NCI-H2029 treated with DMSO at 0.1 percent for 48 hours (cell line): ENCODE measurements around the gene CAPN9.
A peak's percentile ranks its signal among the peaks of the same experiment; 100 is the strongest.
"Not testable (repeated sequence)": the region's sequence is repeated elsewhere in the genome, so short reads cannot be mapped to it uniquely, and the experiment has no call there.

Experiments used
- DNase-seq: peaks from one replicate; lab custom pipeline; 2025; lab: John Stamatoyannopoulos, UW

CAPN9 gene

DNA sequence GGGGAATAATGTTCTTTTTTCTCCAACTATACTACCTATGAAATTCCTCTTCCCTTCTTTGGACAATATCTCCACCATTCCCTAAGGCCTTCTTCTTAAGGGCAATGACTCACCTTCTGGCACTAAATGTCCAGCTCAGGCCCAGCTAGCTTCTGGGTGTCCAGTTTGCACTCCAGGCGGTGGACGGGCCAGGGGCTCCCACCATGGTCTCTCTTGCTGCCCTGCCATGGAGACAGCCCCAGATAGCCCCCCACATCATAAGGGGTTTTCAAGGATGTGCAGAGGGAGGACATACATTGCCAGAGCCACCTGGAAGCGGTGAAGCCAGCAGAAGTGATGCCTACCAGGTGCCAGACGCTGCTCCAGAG is 77.3 kb downstream of the CAPN9 start:
- DNase-seq = no peak

DNA sequence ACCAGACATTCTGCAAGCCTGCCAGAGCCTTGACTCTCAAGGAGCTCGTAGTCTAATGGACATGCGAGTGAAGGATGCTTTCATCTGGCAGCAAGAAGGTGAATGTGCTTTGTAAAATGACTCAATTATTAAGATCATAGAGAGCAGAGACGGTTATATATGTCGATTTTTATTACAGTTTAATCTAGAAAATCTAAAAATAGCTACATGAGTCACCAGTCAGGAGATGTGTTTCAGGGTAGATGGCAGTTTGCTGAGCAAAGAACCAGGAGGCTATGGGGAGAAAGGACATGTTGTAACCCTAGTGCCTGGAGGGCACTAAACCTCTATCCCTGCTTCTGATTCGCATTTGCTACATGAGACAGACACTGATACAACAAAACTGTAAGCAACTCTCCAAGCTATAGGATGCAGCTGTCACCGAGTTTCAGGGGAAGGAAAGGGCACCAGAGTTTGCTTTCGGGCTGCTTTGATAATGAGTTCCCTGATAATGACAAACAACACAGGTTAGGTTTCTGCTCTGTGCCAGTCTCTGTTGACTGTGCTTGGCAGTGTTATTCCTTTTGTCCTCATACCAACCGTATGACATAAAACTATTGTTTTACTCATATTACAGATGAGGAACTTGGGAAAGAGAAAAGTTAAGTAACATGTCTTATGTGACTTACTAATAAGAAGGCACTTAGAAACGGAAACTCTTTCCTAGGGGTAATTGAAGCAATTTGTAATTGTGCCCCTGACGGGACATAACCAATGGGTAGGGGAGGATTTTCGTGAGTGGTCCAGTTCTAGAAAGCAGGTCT is 77.9 kb downstream of the CAPN9 start:
- no peak for DNase-seq

DNA sequence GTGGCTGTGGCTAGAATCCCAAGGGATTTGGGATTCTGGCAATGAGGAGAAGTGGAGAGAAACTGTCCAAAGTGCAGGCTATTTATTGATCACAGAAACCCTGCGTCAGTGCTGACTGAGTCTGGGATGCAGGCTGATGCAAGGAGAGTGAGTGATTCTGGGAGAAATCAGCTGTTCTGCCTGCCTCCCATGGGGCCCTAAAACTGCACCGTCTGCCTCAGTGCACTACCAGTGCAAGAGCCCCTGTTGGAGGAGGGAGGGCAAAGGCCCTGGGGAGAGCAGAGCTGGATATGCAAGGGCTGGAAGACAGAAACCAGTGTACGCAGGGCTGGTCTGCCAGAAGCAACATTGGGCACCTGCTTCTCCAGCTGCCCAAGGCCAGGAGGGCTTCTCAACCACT is 78.6 kb downstream of the CAPN9 start:
- DNase-seq = no peak

DNA sequence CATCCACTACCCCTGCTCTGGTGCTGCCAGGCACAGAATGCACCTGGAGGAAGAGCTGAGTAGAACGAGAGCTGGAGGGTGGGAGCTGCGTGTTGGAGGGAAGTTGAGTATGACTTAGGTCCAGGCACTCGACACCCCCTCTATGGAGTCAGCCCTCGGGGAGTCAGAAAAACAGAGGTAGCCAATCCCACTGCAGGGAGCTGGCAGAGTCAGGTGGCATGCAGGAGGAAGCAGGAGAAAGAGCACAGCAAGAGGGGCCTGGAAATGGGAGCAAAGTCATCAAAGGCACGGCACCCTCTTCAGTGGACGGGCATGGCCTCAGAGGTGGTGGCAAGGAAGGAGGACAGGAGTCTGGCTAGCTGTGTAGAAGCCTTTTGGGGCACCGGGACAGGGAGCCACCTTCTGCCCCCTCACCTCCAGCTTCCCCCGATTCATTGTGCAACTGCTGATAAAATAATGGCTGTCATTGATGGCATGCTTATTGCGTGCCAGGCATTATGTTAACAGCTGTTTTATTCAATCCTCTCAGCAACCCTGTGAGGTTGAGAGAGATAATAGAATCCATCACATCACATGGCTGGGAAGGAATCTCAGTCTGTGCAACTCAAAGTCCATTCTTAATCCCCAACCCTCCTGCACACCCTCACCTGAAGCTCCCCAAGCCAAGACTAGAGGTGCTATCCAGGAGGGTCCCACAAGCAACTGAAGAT is 79.1 kb downstream of the CAPN9 start:
- DNase-seq = no peak

DNA sequence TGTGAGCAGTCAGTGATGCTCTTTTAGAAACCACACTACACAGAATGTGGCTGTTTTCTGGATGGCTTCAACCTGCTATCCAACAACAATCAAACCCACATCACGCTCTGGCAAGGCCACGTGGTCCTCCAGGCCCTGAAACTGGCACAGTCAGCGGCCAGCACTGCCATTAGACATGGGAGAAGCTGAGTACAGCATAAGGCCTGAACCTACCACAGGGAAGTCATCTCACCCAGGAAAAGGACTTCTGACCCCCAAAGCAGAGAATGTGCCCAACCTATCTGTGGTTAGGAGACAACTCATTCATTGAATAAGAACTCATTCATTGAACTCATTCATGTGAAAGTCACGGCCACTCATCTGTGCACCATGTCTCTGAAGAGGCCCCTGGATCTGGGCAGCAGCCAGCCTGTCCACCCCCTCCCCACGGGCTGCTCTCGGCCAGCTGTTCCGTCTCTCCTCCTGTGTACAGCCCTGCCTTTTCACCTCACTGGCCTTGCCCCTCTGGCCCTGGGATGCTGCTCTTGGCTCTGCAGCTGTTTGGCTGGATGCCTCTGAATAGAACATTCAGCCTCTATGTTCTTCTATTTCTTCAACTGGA is 80.0 kb downstream of the CAPN9 start:
- DNase-seq = peak; percentile 10

DNA sequence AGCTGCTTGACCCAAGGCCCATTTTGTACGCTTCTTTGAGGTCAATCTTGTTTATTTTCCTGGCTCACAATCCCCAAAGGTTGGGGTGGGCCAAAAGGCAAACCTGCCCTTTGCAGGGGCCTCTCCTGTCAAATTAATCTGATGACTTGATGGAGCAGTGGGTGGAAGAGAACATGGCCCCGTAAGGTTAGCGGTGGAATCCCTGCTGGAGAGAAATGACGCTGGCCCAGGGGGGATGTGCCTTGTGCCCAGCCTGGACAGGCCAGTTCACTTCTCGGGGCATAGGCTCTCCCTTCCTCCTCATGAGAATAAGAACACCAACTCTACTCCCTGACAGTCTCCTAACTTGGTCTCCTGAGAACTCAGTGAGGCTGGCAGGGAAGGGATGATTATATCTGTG is 80.6 kb downstream of the CAPN9 start:
- DNase-seq = no peak

DNA sequence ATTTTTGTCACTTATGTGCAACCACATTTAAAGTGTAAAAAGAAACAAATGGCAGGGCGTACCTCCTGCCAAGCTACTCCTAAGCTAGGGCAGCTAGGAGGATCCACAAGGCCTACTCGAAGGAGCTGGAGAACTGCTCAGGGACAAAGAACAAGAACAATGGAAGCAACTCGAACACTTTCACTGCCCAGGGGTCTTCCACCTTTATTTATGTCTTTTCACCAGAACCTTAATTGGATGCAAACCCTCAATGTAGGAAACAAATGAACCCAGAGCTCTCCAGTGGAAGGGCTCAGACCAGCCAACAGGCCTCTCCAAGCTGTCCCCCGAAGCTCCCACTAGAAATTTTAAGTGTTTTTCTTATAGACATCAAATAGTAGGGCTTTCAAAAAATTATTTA is 81.2 kb downstream of the CAPN9 start:
- DNase-seq = no peak

DNA sequence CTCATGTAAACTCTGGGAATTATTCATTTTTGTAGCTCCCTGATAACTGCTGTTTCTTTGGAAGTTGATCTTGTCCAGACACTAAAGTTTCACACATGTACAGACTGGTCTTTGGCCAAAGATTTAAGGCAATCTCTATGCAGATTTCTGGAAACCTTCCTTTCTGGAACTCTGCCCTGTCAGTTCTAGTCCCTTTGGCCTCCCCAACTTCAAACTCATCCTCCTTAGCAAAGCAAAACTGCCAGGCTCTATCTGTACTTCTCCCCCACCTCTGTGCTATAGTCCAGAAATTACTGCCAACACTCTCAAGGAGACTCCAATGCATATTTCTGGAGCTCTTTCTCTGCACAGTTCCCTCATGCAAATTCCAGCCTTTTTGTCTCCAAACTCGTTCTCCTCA is 84.6 kb downstream of the CAPN9 start:
- DNase-seq = no peak

DNA sequence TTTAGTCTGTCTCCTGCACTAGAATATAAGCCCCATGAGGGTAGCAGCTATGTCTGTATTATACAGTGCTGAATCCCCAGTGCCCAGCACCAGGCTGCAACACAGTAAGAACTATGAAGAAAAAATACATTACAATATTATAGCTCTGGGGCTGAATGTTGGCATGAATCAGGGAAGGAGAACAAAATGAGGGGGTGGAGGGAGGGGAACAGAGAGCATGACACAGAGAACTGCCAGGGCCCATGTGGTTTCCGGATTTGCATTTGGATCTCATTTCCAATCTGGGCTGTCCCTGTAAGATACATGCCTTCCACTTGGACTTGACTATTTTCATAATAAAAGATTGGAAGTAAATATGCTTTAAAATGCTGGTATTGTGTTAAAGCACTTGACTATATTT is 85.3 kb downstream of the CAPN9 start:
- DNase-seq = no peak

DNA sequence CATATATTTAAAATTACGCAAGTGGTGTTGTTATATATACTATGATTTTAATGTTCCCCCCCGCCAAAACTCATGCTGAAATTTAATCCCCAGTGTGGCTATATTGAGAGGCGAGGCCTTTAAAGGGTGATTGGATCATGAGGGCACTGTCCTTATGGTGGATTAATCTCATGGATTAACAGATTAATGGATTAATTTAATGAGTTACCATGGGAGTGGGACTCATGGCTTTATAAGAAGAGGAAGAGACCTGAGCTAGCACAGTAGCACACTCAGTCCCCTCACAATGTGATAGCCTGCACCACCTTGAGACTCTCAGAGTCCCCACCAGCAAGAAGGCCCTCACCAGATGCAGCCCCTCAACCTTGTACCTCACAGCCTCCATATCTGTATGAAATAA is 86.3 kb downstream of the CAPN9 start:
- DNase-seq = no peak

DNA sequence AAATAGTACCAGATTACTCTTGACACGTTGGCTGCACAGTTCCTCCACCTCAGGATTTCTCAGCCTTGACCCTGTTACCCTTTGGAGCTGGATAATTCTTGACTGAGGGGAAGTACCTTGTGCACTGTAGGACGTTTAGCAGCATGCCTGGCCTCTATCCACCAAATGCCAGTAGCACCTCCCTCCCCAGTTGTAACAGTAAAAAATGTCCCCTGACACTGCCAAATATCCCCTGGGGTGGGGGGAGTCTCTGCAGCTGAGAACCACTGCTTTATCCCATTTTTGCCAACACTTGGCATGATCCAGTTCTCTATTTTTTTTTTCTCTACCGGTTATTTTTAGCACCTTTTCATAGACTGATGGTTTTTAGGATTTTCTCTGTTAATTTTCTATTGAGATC is 87.1 kb downstream of the CAPN9 start:
- no peak for DNase-seq

DNA sequence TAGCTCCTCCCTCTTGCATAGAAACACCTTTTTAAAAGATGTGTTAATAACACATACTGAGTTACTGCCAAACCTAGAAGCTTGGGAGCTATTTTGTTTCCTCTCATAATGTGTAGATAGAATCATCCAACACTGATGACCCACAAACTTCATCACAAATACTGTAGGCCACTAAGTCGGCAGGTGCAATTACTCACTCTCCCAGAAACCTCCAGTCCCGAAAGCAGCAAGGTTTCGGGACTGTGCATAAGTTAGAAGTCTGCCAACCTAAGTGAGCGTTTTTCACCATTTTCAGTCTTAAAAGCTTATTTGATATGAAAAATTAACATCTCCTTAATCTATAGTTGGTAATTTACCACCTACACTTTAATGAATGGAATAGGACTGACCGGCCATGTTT is 89.2 kb downstream of the CAPN9 start:
- no peak for DNase-seq

DNA sequence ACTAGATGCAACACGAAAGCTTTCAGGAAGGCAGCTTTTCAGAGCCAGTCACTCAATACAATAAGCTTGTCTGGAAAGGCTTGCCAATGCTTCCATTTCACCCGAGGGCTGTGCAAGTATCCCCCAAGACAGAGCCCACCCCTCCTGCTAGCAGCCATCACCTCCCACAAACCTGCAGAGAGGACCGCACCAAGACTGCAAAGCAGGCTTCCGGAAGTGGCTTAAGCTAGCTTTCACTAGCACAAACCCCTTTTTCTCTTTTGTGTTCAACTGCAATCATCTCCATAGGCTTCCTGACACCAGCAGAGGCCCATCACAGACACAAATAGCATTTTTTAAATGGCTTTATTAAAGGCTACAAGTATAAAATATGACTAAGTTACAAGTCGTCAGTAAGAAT is 89.6 kb downstream of the CAPN9 start:
- DNase-seq = no peak

DNA sequence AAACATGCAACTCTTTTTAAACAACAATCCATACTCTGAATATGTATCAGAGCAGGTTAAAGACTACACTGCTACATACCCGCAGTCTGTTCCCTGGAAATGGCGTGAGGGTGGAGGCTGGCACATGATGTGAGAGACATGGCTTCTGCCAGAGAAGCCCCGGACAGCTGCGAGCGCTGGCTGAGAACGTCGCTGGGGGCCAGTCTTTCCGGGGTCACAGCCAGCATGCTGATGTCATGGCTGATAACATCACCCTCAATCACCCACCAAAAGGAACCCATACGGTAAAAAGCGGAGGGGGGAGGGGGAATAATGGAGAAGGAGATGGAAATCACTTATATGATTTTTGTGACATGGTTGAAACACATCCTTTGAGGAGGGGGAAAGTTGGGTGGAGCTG is 92.0 kb downstream of the CAPN9 start:
- DNase-seq = no peak

DNA sequence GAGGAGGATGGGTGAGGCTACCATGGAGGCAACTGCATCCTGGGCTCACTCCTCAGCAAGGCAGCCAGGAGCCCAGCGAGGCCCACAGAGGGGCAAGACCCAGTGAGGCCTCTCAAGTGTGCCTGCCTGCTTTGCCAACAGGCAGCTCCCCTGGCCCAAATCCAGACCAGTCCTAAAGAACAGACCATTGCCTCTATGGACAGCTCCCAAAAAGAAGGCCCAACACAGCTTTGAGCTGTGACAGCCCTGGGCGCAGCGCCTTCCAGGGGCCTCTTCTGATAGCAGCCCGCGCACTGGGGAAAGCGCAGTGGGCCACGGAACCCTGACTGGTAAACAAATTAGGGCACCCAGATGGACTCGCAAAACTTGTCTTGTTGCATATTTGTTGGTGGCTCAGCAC is 95.6 kb downstream of the CAPN9 start:
- no peak for DNase-seq

DNA sequence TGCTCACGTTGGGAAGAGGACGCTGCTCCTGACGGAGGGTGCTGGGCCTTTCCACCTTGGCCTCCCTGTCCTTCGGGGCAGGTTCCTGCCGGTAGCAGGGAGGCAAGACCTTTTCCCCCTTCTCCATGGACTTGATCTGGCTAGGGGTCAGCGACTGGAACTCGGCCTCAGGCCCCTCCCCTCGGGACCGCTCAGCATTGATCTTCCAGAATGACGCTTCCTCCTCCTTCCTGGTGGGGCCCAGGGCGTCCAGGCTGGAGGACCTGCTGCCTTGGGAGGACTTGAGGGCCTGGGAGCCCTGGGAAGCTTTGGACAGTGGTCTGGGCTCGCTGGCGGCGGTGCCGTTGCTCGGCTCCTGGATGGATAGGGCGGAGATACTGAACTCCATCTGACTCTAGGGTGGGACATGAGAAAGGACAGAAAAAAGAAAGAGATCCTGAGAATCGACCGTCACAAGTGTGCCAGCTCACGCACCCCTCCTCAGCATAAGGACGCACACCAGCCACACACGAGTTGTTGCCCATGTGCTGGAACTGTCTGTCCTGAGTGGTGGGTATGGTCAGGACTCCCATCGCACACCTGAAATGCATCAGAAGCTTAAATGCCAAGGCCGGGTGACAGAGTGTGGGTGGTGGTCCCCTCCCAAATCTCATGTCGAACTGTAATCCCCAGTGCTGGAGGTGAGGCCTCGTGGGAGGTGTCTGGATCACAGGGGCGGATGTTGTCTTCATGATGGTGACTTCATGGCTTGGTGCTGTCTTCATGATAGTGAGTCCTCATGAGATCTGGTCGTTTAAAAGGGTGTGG is 96.5 kb downstream of the CAPN9 start:
- no peak for DNase-seq

DNA sequence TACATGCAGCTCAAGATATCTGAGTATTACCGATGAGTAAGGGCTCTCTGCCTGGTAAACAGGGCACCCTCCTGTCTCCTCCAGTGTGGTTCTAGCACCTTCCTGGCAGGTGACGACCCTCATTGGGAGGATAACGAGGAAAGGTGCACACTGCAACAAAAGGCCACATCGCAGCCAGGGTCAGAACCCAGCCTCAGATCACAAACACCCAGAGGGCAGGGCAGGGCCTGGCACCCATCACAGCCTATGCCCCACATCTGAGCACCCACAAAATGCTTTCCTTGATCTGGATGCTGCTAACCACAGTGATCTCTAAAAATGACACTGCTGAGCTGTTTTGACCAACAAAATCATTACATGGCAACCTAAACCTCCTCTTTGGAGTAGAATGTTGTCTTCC is 97.4 kb downstream of the CAPN9 start:
- DNase-seq = no peak

DNA sequence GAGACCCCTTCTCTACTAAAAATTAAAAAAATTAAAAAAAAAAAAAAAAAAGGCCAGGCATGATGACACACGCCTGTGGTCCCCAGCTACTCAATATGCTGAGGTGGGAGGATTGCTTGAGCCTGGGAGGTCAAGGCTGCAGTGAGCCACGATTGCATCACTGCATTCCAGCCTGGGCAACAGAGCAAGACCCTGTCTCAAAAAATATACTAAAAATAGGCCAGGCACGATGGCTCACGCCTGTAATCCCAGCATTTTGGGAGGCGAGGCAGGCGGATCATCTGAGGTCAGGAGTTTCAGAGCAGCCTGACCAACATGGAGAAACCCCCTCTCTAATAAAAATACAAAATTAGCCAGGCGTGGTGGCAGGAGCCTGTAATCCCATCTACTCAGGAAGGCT is 98.0 kb downstream of the CAPN9 start:
- DNase-seq = not testable (repeated sequence)

DNA sequence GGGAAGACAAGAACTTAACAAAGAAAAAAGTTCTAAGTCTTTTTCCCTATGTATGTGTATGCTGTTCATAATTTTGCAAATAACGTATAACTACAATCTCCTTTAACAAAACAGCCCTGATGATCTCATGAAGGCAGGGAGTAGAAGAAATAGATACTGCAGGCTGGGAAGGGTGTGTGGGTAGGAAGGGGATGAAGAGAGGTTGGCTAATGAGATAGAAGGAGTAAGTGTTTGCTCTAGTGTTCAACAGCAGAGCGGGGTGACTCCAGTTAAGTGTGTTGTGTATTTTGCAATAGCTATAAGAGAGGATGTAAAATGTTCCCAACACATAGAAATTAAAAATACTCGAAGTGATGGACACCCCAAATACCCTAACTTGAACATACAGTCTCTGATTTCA is 101.0 kb downstream of the CAPN9 start:
- peak; percentile 53 for DNase-seq

DNA sequence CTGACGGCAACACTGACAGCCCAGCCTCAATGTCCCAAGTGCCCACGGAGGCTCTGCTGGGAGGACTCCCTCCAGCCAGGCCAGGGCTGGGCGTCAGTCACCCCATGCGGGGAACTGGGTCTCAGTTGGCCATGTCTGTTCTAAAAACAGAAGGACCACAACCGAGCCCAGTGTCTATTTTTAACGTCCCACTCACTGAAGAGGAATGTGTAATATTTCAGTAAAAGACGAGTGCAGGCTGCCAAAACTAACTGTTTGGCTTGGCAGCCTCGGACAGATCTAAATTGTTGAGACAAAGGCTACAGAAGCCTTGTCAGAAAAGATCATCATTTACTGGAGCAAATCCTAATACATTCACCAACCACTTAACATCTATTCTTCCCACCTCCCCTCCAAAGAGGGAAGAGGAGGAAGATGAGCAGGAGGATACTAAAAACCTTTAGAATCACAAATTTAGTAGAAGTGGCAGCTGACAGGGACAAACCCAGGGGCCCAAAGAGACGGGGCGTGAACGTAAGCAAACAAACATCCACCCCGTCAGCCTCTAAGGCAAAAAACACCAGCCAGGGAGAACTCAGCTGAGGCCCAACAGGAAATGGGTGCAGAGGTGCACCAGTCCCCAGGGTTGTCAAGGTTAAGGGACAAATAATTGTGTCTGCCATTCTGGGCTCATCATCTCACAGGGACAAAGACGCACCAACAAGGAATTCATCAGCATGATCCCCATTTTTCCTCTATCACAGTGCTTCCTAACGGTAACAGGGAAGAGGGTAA is 102.5 kb downstream of the CAPN9 start:
- peak; percentile 64 for DNase-seq

DNA sequence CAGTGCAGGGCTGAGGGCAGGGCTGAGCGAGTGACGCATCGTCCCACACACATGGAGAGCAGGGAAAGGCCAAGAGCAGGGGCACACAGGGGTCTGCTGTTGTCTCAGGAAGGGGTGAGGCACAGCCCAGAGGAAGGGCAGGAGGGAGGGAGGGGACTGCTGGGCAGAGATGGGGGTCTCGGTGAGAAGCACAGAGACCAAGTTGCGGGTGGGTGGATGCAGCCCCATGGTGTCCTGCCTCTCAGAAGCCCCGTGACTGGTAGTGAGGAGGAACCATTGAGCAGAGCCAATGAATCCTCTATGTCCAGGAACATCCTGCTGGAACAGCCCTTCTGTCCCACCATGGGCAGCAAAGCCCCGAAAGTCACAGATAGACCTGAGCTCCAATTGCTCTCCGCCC is 103.4 kb downstream of the CAPN9 start:
- DNase-seq = no peak

DNA sequence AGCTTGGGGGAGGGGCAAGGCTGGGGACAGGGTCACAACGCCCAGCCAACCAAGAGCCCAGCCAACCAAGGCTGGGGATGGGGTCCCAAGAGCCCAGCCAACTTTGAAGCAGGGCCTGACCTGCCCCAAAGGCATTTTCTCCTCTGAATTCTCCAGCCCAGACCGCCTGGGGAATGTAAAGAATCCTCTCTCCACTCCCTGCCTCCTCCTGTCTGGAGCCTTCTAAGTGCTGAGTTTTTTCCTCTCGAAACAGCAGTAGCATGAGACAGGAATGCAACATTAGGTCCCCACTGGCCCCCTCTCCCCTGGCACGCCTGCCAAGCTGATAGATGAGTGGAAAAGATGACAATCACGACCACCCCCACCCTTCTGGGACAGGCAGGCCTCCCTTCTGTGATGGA is 104.1 kb downstream of the CAPN9 start:
- no peak for DNase-seq
